ENCODE measurements around the gene DMPK.

Gene DMPK

GRCh38 chr19:45785097-45785496, 2.8 kb upstream of the DMPK start:
- DNase-seq = no peak

GRCh38 chr19:45784096-45784495, 1.8 kb upstream of the DMPK start:
- no peak for DNase-seq

- no peak for DNase-seq
These were observed 813 bp upstream of the DMPK start for GRCh38 chr19:45782820-45783785.

- peak; percentile 40 to 57 for DNase-seq
These were observed 802 bp downstream of the DMPK start for GRCh38 chr19:45781214-45782161.

- no peak for DNase-seq
These were observed 1.7 kb downstream of the DMPK start for GRCh38 chr19:45780448-45781213.

GRCh38 chr19:45780146-45780447, 2.2 kb downstream of the DMPK start:
- DNase-seq = no peak

GRCh38 chr19:45779231-45780145, 2.8 kb downstream of the DMPK start:
- DNase-seq = peak; percentile 95 to 97

GRCh38 chr19:45778010-45778661, 4.2 kb downstream of the DMPK start:
- DNase-seq = no peak

GRCh38 chr19:45777395-45777961, 4.8 kb downstream of the DMPK start:
- no peak for DNase-seq

GRCh38 chr19:45774765-45775164, 7.5 kb downstream of the DMPK start:
- DNase-seq = no peak

GRCh38 chr19:45773384-45773783, 8.9 kb downstream of the DMPK start:
- DNase-seq = no peak

GRCh38 chr19:45772912-45773311, 9.4 kb downstream of the DMPK start:
- no peak for DNase-seq

- DNase-seq = no peak
These were observed 10.0 kb downstream of the DMPK start for GRCh38 chr19:45772130-45772840.

GRCh38 chr19:45771311-45771933, 10.9 kb downstream of the DMPK start:
- no peak for DNase-seq

GRCh38 chr19:45770192-45771101, 11.8 kb downstream of the DMPK start:
- peak; percentile 95 to 98 for DNase-seq

GRCh38 chr19:45769821-45770191, 12.5 kb downstream of the DMPK start:
- DNase-seq = peak in 1 of 2 experiments; percentile 61

GRCh38 chr19:45768984-45769782, 13.1 kb downstream of the DMPK start, which contains the start of gene SIX5:
SIX5 (minus strand) TSS chr19:45769252; CDS start chr19:45768844, 408 bp downstream.
- peak; percentile 96 to 98 for DNase-seq

- no peak for DNase-seq
These were observed 13.7 kb downstream of the DMPK start for GRCh38 chr19:45768655-45768983.
